K562 (cell line): ENCODE data around the gene MEX3A. TPM values are rescaled to one million over a fixed set of nuclear protein-coding genes. Genes with fewer than 3 reads are reported as not detected.
A peak's percentile ranks its signal among the peaks of the same experiment; 100 is the strongest.

ENCODE experiments used
- ATAC-seq: fragments of 200-7000 bp; cut with Tn5 transposase; 3 replicates; pipeline ENCODE4 v1.9.1; 2020; ENCODE audit warnings: moderate library complexity
- BruUV-seq: library from RNA; stranded (reverse); fragments of 400-500 nt; replicated peaks from 2 replicates; lab custom pipeline; 2021; lab: Mats Ljungman, UMichigan
- CTCF ChIA-PET: fragments of 300-600 bp; formaldehyde crosslinking; extraction: SDS; loops from one replicate; lab custom pipeline; 2021; ENCODE audit warnings: low intra/inter-chr PET ratio; lab: Yijun Ruan, JAX
- POLR2A ChIA-PET: fragments of 300-600, 350-650 bp; sonication (Branson Sonifier 250); formaldehyde crosslinking; extraction: SDS; loops from one replicate; lab custom pipeline; 2021; ENCODE audit warnings: antibody characterized with exemption, inconsistent platforms; lab: Yijun Ruan, JAX
- DNase-seq, 4 experiments: peaks; one replicate each; pipeline versions ENCODE4 v3.0.0 to v3.0.0-alpha.2; 2011 to 2018; ENCODE audit warnings: low spot score in 3 of 4, mixed read lengths in 3 of 4; ENCODE audit errors: extremely low read depth in 1 of 4
- FAIRE-seq: peaks from 2 replicates; lab custom pipeline; 2011; peaks lifted over from hg19 to GRCh38; lab: Jason Lieb, UNC
- H2AFZ ChIP-seq: 2 replicates; pipeline ENCODE4 v1.6.0; 2011; ENCODE audit warnings: low read depth, low read length, control low read depth, inconsistent platforms
- H3K27ac ChIP-seq: fragments of 200-600 bp; 3 replicates; pipeline ENCODE4 v1.8.0; 2011; ENCODE audit warnings: low read depth, mild to moderate bottlenecking, control low read depth, inconsistent platforms, low read length, moderate library complexity, mixed read lengths; ENCODE audit errors: extremely low read depth
- H3K27me3 ChIP-seq, 2 experiments: fragments of 300-600 bp in 1 of 2; 2 replicates in 1 of 2; 3 replicates in 1 of 2; pipeline versions ENCODE4 v1.6.0 to v1.8.0; 2011; ENCODE audit warnings: inconsistent platforms in 2 of 2, low read length in 2 of 2, mild to moderate bottlenecking in 1 of 2, mixed read lengths in 1 of 2, moderate library complexity in 1 of 2; ENCODE audit not compliant: control insufficient read depth in 2 of 2, insufficient read depth in 2 of 2
- H3K36me3 ChIP-seq: fragments of 300-600 bp; 3 replicates; pipeline ENCODE4 v1.8.0; 2011; ENCODE audit warnings: mild to moderate bottlenecking, low read length, inconsistent platforms; ENCODE audit not compliant: control insufficient read depth, insufficient read depth
- H3K4me1 ChIP-seq, 2 experiments: fragments of 200-600 bp in 1 of 2; replicated peaks in 1 of 2; 2 replicates in 1 of 2; 3 replicates in 1 of 2; pipeline versions ENCODE4 v1.5.1 to v1.8.0; 2011; ENCODE audit warnings: inconsistent platforms in 2 of 2, low read length in 2 of 2, mild to moderate bottlenecking in 1 of 2, mixed read lengths in 1 of 2, moderate library complexity in 1 of 2; ENCODE audit not compliant: control insufficient read depth in 2 of 2, insufficient read depth in 2 of 2
- H3K4me2 ChIP-seq: 2 replicates; pipeline ENCODE4 v1.6.1; 2011; ENCODE audit warnings: low read length, control low read depth, inconsistent platforms, mixed read lengths; ENCODE audit not compliant: insufficient read depth
- H3K4me3 ChIP-seq: fragments of 200-600 bp; sonication (generic), shearing (Covaris generic); 2 replicates; pipeline ENCODE4 v1.5.1; 2016; ENCODE audit warnings: control low read depth, inconsistent platforms
- H3K79me2 ChIP-seq: fragments of 200-600 bp; 3 replicates; pipeline ENCODE4 v1.8.0; 2011; ENCODE audit warnings: low read length, inconsistent platforms; ENCODE audit not compliant: control insufficient read depth, insufficient read depth
- H3K9ac ChIP-seq, 2 experiments: 2 replicates each; pipeline versions ENCODE4 v1.6.0 to v1.6.1; 2011; ENCODE audit warnings: low read depth in 2 of 2, low read length in 2 of 2, control low read depth in 1 of 2, inconsistent platforms in 1 of 2, mild to moderate bottlenecking in 1 of 2, mixed read lengths in 1 of 2; ENCODE audit not compliant: insufficient read depth in 1 of 2
- H3K9me1 ChIP-seq: one replicate; pipeline ENCODE4 v1.6.0; 2011; ENCODE audit warnings: inconsistent platforms, mild to moderate bottlenecking, low read length, moderate library complexity; ENCODE audit not compliant: control insufficient read depth, insufficient read depth
- H3K9me3 ChIP-seq: replicated peaks from 2 replicates; pipeline ENCODE4 v1.5.1; 2011; ENCODE audit warnings: low read depth, low read length, inconsistent platforms; ENCODE audit not compliant: control insufficient read depth, insufficient read depth
- H4K20me1 ChIP-seq: replicated peaks from 2 replicates; pipeline ENCODE4 v1.6.1; 2011; ENCODE audit warnings: low read length, inconsistent platforms, mixed read lengths; ENCODE audit not compliant: control insufficient read depth, insufficient read depth
- CTCF ChIP-seq, 3 experiments: IDR thresholded peaks in 2 of 3; conservative IDR thresholded peaks in 1 of 3; 2 replicates each; pipeline ENCODE4 v1.5.1; 2011 to 2012; ENCODE audit warnings: low read length in 3 of 3, mild to moderate bottlenecking in 3 of 3, control low read depth in 2 of 3, improper control_type of control experiment in 1 of 3, inconsistent platforms in 1 of 3, low read depth in 1 of 3, mixed read lengths in 1 of 3, moderate library complexity in 1 of 3; ENCODE audit not compliant: insufficient read depth in 2 of 3
- FOSL1 ChIP-seq: fragments of 200-800 bp; sonication (Bioruptor generic); conservative IDR thresholded peaks from 2 replicates; pipeline ENCODE4 v1.6.1; 2016; ENCODE audit warnings: missing genetic modification characterization, missing compliant biosample characterization
- MLLT1 ChIP-seq, 2 experiments: fragments of 450-650 bp; IDR thresholded peaks; 2 replicates each; pipeline ENCODE4 v1.6.1; 2016
- PHB2 ChIP-seq: fragments of 450-650 bp; IDR thresholded peaks from 2 replicates; pipeline ENCODE4 v1.6.1; 2017; ENCODE audit warnings: low read depth
- POLR2AphosphoS5 ChIP-seq: IDR thresholded peaks from 2 replicates; pipeline ENCODE4 v1.6.1; 2011; ENCODE audit warnings: mild to moderate bottlenecking, low read depth, low read length, moderate library complexity; ENCODE audit not compliant: control insufficient read depth, insufficient read depth
- TCF15 ChIP-seq: fragments of 250-450 bp; sonication (Bioruptor Pico); IDR thresholded peaks from 2 replicates; pipeline ENCODE4 v1.8.0; 2022; ENCODE audit warnings: moderate library complexity, mild to moderate bottlenecking, inconsistent platforms
- ZNF197 ChIP-seq: fragments of 200-800 bp; sonication (Bioruptor generic); IDR thresholded peaks from 2 replicates; pipeline ENCODE4 v1.6.1; 2016; ENCODE audit warnings: low read depth, missing genetic modification characterization, missing compliant biosample characterization
- WGBS: fragments of 100-300 bp; shearing (Covaris generic); methylation state at CpG from one replicate; pipeline ENCODE4 v1.1.6; 2016; ENCODE audit warnings: low coverage, mixed read lengths; ENCODE audit not compliant: insufficient coverage; ENCODE audit errors: missing lambda C conversion rate; 5-methylcytosine and 5-hydroxymethylcytosine counted together
- in situ Hi-C: fragments of 300-500 bp; cut with MboI; formaldehyde crosslinking; loops from 4 replicates; pipeline ENCODE4 v1.15.0; 2018; ENCODE audit warnings: inconsistent platforms, mixed read lengths
- intact Hi-C: fragments of 100-400 bp; cut with micrococcal nuclease; formaldehyde crosslinking; loops from 2 replicates; pipeline ENCODE4 v1.14.2; 2022
- polyA plus RNA-seq, 8 experiments: library from polyadenylated mRNA; depleted of rRNA in 4 of 8; stranded (reverse) in 5 of 8; unstranded in 3 of 8; fragments of >200 nt; fragmentation: Nextera tagmentation in 2 of 8; fragmentation: Illumina TruSeq in 1 of 8; extraction: Ambion mirVana in 2 of 8; extraction: Trizol in 1 of 8; gene quantifications; 2 replicates each; pipeline versions ENCODE4 v1.2.1 to v1.2.3, GENCODE V29; 2011 to 2014; ENCODE audit warnings: inconsistent platforms in 1 of 8, missing spikeins in 1 of 8
- total RNA-seq, 7 experiments: library from RNA; depleted of rRNA in 6 of 7; stranded (reverse); fragments of >200 nt in 6 of 7; fragmentation: Illumina TruSeq in 2 of 7; extraction: Trizol in 2 of 7; gene quantifications; 2 replicates each; pipeline versions ENCODE4 v1.2.1 to v1.2.3, GENCODE V29; 2011 to 2021; ENCODE audit warnings: low replicate concordance in 1 of 7

Gene MEX3A
- total and polyA plus RNA-seq, 9 of the 15 experiments (the other 6 are each of a cell fraction or from before 2014, with no cell fraction given) = 0.36 to 13.7 (median 5.2) TPM

- in situ Hi-C loops = loop anchor here (5.0 kb wide), 1 partner anchor 38 kb away; no protein-coding TSS in a partner anchor
- no peak overlapping the region; the same call in 1 of the 2 replicates for H3K4me2 ChIP-seq
Measured at GRCh38 chr1:156130578-156130942, 48.3 kb upstream of the MEX3A start.

More at GRCh38 chr1:156130578-156130942, 48.3 kb upstream of the MEX3A start:
- Histone ChIP-seq H3K27me3 (no peaks in the 10 kb centered on the region), H3K79me2 (peaks cover 53% of the 10 kb centered on the region), H3K27ac (no peak overlapping the region), H3K4me1 (peaks cover 45 to 47% of the 10 kb centered on the region in 2 experiments), H3K4me3 (no peak overlapping the region), H3K9me1 (peaks cover 10% of the 10 kb centered on the region), H3K9me3 (no peaks in the 10 kb centered on the region), H2AFZ (no peak overlapping the region), H4K20me1 (peaks cover 37% of the 10 kb centered on the region), H3K36me3 (peaks cover 79% of the 10 kb centered on the region; the same call in 2 of the 3 replicates)
- CTCF ChIA-PET = interaction anchor here (0.8 to 5.0 kb wide), 6 partner anchors 31 to 40 kb away, joined by 3 to 71 read pairs (median 6); no protein-coding TSS in a partner anchor
- BruUV-seq = no TSS peak
- ATAC-seq (no peak), FAIRE-seq (no peak), DNase-seq (no peak)
- POLR2A ChIA-PET = interaction anchor here (0.8 to 6.5 kb wide), 7 partner anchors 11 to 189 kb away, joined by 3 to 76 read pairs (median 4); partner anchors contain the start of gene LMNA
- intact Hi-C loops = loop anchor here (1.0 kb wide), 2 partner anchors 34 to 40 kb away; no protein-coding TSS in a partner anchor
- WGBS = 80% methylated on average over 6 of the region's 6 CpGs
- peak; percentile 9; the same call in 1 of the 2 replicates for TF ChIP-seq FOSL1
- no peak for TF ChIP-seq ZNF197 (CRISPR knock-in tag)
- peak in 1 of 3 experiments; percentile 10; a peak in 1 of 6 replicates for TF ChIP-seq CTCF (IDR thresholded peaks at IDR 0.05 in 2 of 3, conservative IDR thresholded peaks at IDR 0.05 in 1 of 3; ENCODE audit: insufficient read depth in 2 of 3, low read depth in 1 of 3, low read length in 3 of 3)
- TF ChIP-seq MLLT1 (IDR thresholded peaks at IDR 0.05) = no peak
- TF ChIP-seq POLR2AphosphoS5 = 0 out of 2 replicates have a peak, but pooled peaks have one; percentile 8
- TF ChIP-seq TCF15 (CRISPR knock-in tag) = no peak
- no peak for TF ChIP-seq PHB2
- TF ChIP-seq, all 486 proteins: peak for 3
- peak overlapping the region in 1 of 2 experiments; percentile 59; a peak in 1 of 4 replicates for H3K9ac ChIP-seq
